Activated naive CD4-positive, alpha-beta T cell (primary cell): ENCODE results near the gene ATP2C1.
"Not testable (repeated sequence)": the region's sequence is repeated elsewhere in the genome, so short reads cannot be mapped to it uniquely, and the experiment has no call there.

Experiments
- DNase-seq, 4 experiments: peaks; one replicate each; lab custom pipeline; 2025; lab: John Stamatoyannopoulos, UW

The ATP2C1 gene

DNA sequence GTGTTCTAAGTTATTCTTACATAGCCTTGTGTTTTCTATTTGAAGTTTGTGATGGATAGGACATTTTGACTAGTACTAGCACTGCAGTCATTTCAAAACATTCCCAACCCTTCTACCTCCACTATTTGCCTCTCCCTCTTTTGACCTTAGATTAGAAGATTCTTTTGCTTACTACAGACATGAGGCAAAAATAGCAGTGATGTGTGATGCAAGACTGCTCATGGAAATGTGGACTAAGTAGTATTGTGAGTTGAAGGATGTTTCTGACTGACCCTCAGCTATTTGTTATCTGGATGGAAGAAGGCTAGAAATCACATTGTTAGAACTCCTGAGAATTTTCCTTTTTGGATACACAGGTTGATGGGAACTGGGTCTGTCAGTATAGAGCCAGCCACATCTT, 45.9 kb downstream of the ATP2C1 start:
- DNase-seq = no peak

DNA sequence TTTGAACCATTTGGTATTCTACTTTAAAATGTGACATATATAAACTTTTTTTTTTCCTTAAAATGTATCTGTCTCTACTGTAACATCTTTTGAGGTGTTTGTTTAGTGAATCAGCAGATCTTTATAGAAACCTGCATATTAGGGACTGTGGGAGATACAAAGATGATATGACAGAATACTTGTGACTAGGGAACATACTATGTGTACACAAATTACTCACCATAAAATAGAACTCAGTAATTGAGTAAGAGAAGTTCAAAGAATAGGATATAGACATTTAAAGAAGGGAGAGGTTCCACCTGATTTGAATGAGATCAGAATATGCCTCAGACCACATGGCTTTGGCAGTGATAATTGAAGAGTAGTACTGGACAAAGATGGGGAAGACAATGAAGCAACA, 47.9 kb downstream of the ATP2C1 start:
- DNase-seq = no peak

DNA sequence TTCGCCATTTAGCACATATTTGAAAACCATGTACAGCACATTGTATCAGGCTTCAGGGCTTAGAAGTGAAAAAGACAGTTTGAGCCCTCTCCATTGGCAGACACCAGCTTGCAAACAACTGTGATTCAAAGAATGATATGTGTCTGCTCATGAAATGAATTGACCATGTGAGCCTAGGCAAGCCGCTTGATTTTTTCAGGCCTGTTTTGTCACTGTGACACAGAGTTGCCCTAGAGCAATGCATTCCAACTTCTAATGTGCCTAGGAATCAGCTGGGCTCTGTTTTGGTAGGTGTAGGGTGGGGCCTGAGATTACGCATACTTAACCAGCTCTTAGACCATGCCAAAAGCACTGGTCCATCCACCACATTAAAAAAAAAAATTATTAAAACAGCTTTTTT, 53.0 kb downstream of the ATP2C1 start:
- no peak for DNase-seq

DNA sequence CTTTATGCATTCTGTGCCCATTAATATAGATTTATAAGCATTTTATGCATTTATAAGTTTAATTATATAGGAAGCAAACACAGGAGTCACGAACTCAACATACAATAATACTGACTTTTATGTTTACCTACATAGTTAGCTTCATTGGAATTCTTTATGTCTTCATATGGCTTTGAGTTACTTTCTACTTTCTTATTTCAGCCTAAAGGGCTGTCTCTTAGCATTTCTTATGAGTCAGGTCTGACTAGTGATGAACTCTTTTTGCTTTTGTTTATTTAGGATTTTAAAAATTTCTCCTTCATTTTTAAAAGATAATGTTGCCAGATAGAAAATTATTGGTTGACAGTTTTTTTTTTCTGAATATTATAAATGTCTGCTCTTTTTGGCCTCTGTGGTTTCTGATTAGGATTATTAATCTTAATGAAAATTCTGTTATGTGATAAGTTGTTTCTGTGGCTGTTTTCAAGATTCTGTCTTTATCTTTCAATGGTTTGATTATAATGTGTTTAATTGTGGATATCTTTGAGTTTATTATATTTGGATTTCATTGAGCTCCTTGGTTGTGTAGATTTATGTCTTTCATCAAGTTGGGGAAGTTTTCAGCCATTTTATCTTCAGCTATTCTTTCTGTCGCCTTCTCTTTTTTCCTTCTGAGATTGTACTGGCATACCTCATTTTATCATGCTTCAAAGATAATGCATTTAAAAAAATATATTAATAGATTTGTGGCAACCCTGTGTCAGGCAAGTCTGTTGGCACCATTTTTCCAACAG, 54.3 kb downstream of the ATP2C1 start:
- no peak for DNase-seq

GRCh38 chr3:130948929-130949328, 55.0 kb downstream of the ATP2C1 start:
- DNase-seq = no peak

DNA sequence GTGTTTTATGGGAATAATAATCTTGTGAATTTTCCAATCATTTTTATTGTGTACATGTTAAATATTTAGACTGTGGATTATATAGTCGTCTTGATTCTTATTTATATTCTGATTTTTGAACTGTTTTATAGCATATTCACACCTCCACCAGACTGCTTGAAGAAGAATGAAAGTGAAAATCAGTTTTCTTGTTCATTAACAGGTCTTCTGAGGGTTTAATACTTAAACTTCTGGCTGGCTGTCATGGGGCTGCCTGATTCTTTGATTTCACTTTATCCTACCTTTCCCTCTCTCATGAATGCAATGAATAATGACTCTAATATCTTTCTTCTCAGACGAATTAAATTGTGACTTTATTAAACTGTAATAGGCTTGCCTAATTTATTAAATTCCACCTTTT, 56.2 kb downstream of the ATP2C1 start:
- DNase-seq = no peak

- no peak for DNase-seq
These were observed 56.8 kb downstream of the ATP2C1 start for GRCh38 chr3:130950641-130951040.

GRCh38 chr3:130955481-130955880, 61.6 kb downstream of the ATP2C1 start:
- DNase-seq = no peak

GRCh38 chr3:130956281-130956680, 62.4 kb downstream of the ATP2C1 start:
- no peak for DNase-seq

GRCh38 chr3:130956721-130957120, 62.8 kb downstream of the ATP2C1 start:
- DNase-seq = no peak

- DNase-seq = no peak
These were observed 66.4 kb downstream of the ATP2C1 start for GRCh38 chr3:130960139-130960795.

DNA sequence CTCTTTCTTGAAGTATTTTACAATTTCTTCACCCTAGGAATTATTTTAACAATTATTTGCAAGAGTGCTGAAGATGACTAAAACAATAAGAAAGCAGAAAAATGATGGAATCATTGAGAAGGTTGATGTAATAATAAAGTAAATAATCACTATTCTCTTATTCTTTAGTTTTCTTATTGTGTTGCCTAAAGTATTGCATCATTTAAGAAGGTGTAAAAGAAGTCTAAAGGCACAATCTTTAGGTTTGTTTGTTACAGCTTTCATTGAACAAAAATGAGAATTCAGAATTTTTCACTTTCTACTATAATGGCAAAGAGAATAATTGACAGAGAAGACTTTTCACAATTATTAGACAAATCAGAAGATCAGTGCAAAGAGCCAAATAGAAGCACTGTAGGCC, 67.6 kb downstream of the ATP2C1 start:
- no peak for DNase-seq

DNA sequence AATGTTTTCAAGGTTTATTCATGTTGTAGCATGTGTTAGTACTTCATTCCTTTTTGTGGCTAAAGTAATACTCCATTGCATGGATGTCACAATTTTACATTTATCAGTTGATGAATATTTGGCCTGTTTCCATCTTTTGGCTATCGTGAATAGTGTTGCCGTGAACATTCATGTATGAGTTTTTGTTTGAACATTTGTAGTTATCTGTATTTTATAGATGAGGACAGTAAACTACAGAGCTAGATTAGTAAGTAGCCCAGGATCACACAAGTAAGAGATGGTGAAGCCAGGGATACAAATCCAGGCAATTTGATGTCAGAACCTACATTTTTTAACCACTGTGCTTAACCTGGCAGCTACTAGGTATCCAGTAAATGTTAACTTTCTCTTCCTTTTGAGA, 69.6 kb downstream of the ATP2C1 start:
- DNase-seq = no peak

- no peak for DNase-seq
These were observed 70.0 kb downstream of the ATP2C1 start for GRCh38 chr3:130963878-130964277.

DNA sequence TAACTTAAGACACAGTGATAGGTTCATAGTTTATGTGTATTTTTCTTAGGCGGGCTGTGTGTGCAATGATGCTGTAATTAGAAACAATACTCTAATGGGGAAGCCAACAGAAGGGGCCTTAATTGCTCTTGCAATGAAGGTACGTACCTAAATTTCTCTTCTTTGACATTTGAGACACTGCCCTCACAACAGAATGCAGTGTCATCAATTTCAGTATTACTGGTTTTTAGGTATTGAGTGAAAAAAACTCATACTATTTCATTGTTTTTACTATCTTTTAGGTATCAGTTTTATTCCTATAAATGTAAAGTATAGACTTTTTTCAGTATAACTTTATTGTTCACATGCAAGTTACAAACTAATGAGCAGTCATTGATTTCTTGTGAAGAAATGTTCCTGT, 73.4 kb downstream of the ATP2C1 start:
- DNase-seq = no peak

DNA sequence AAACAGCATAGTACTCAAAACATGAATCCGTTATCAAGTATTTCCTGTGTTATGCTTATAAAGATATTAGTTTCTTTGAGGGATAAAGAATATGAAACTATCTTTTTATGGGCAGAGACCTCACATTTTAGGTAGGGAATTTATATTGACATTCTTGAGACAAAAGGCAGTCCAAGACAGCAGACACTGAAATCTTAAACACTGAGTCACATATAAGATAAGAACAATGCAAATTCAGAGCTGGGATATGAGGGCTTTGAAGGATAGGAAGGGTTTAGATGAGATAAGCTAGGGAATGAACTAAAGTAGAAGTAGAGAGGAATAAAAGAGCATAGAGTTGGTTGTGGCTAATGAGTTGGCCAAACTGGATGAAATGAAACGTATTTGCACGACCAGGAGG, 74.3 kb downstream of the ATP2C1 start:
- no peak for DNase-seq

DNA sequence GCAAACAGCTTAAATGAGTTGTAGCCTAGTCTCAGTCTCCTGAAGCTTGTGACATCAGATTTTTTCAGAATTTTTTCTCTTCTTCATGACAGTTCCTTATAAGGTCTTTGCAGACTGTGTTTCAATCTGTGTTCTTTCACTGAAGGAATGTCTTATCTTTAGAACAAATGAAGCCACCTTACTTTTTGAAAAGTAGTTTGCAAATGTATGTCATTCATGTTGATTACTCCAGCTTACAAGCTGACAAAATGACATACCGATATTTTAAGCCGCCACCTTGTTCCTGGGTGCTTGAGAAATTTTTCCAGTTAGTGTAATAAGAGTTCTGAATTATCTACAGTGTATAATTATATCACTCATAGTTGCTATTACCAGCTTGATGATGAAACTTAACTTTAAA, 75.7 kb downstream of the ATP2C1 start:
- DNase-seq = no peak

DNA sequence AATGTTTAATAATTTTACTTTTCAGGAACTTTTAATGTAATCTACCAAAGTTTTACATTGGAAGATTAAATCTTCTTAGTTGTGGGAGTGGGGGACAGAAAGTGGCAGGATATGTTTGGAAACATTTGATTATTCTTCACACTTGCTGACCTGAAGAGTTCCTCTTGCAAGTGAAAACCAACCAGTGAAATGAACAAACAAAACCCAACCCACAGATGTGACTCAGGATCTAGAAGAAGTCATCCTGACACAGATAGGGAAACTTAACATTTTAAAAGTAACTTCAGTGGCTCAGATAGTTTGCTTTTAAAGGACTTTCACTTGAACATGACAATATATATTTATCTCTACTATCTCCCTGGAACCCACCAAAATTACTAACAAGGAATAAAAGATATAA, 77.3 kb downstream of the ATP2C1 start:
- no peak for DNase-seq

DNA sequence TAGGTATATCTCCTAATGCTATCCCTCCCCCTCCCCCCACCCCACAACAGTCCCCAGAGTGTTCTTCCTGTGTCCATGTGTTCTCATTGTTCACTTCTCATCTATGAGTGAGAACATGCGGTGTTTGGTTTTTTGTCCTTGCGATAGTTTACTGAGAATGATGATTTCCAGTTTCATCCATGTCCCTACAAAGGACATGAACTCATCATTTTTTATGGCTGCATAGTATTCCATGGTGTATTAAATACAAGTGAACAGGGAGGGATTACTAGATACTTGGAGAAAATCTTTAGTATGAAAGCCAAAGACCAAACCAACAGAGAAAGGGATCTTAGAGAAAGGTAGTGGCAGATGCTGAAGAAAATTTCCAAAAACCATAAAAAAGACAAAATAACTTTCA, 78.7 kb downstream of the ATP2C1 start:
- not testable (repeated sequence) for DNase-seq

DNA sequence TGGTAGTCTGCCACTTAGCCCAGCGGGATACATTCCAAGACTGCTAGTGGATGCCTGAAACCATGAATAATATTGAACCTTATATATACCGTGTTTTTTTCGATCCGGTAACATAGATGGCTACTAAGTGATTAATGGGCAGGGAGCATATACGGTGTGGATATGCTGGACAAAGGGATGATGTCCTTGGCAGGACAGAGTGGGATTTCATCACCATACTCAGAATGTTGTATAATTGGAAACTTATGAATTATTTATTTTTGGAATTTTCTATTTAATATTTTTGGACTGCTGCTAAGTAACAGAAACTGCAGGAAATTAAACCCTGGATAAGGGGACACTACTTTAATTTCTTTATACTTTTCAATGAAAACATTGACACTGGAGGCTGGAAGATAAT, 79.5 kb downstream of the ATP2C1 start:
- DNase-seq = no peak

- DNase-seq = no peak
These were observed 80.3 kb downstream of the ATP2C1 start for GRCh38 chr3:130974201-130974600.

DNA sequence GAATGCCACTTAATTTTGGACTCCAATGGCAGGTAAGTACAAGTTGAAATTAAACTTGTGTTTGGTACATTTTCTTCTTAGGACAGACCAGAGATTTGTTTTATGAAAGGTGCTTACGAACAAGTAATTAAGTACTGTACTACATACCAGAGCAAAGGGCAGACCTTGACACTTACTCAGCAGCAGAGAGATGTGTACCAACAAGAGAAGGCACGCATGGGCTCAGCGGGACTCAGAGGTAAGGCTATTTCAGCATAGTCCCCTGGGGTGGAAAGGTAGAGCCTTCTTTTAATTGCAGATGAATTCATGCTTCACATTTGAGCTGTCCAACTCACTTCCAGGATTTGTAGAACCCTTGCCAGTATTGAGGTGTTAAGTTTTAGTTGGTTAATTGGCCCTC, 81.4 kb downstream of the ATP2C1 start:
- DNase-seq = no peak

GRCh38 chr3:130976706-130977105, 82.8 kb downstream of the ATP2C1 start:
- no peak for DNase-seq

- no peak for DNase-seq
These were observed 85.2 kb downstream of the ATP2C1 start for GRCh38 chr3:130979117-130979516.
